HepG2 (cell line): ENCODE results near the gene CCDC33.

Experiments used
- FOXA1 ChIP-seq, 2 experiments: fragments of 450-650 bp in 1 of 2; sonication (generic) in 1 of 2; formaldehyde crosslinking in 1 of 2; IDR thresholded peaks; 2 replicates each; pipeline versions ENCODE4 v1.4.0 to v1.6.1; 2016 to 2020; ENCODE audit warnings: missing genetic modification reagents in 1 of 2
- FOXJ3 ChIP-seq: sonication (generic); formaldehyde crosslinking; IDR thresholded peaks from 2 replicates; pipeline ENCODE4 v1.4.0; 2020; ENCODE audit warnings: missing genetic modification reagents, mild to moderate bottlenecking, borderline replicate concordance
- HOXA7 ChIP-seq: sonication (generic); formaldehyde crosslinking; IDR thresholded peaks from 2 replicates; pipeline ENCODE4 v1.8.1; 2022; ENCODE audit warnings: mild to moderate bottlenecking, missing genetic modification reagents, moderate library complexity
- JUN ChIP-seq: sonication (generic); formaldehyde crosslinking; IDR thresholded peaks from 2 replicates; pipeline ENCODE4 v1.4.0; 2020; ENCODE audit warnings: mild to moderate bottlenecking, missing genetic modification reagents
- KDM5A ChIP-seq: fragments of 200-600 bp; sonication (generic); IDR thresholded peaks from 2 replicates; pipeline ENCODE4 v1.7.0; 2018; ENCODE audit warnings: antibody characterized with exemption, mild to moderate bottlenecking, low read length, borderline replicate concordance
- MXI1 ChIP-seq: IDR thresholded peaks from 3 replicates; pipeline ENCODE4 v1.6.1; 2012; ENCODE audit warnings: low read depth, low read length, inconsistent platforms, borderline replicate concordance
- POLR2A ChIP-seq, 2 experiments: IDR thresholded peaks; 2 replicates each; pipeline ENCODE4 v1.6.1; 2011; ENCODE audit warnings: low read depth in 2 of 2, low read length in 2 of 2, mild to moderate bottlenecking in 1 of 2, moderate library complexity in 1 of 2; ENCODE audit not compliant: insufficient read depth in 1 of 2
- POLR2AphosphoS2 ChIP-seq: IDR thresholded peaks from 2 replicates; pipeline ENCODE4 v1.6.1; 2011; ENCODE audit warnings: low read depth, low read length, improper control_type of control experiment
- SUZ12 ChIP-seq: fragments of 150-350 bp; IDR thresholded peaks from 2 replicates; pipeline ENCODE4 v1.6.1; 2014; ENCODE audit warnings: low read depth, low read length
- TAF1 ChIP-seq: sonication (generic); formaldehyde crosslinking; IDR thresholded peaks from 2 replicates; pipeline ENCODE4 v1.4.0; 2020; ENCODE audit warnings: missing genetic modification reagents
- TF ChIP-seq, protein P1 (sequence below), 2 experiments: sonication (generic) in 1 of 2; formaldehyde crosslinking in 1 of 2; IDR thresholded peaks; 2 replicates each; pipeline versions ENCODE4 v1.4.0 to v1.6.1; 2016 to 2020; ENCODE audit warnings: borderline replicate concordance in 1 of 2, low read depth in 1 of 2, mild to moderate bottlenecking in 1 of 2, missing genetic modification reagents in 1 of 2
- TF ChIP-seq, protein P2 (sequence below): sonication (generic); formaldehyde crosslinking; IDR thresholded peaks from 2 replicates; pipeline ENCODE4 v1.4.0; 2020; ENCODE audit warnings: missing genetic modification reagents
- TF ChIP-seq, protein P3 (sequence below): sonication (generic); formaldehyde crosslinking; IDR thresholded peaks from 2 replicates; pipeline ENCODE4 v1.5.0; 2020; ENCODE audit warnings: mild to moderate bottlenecking, missing genetic modification reagents, moderate library complexity

DNA sequence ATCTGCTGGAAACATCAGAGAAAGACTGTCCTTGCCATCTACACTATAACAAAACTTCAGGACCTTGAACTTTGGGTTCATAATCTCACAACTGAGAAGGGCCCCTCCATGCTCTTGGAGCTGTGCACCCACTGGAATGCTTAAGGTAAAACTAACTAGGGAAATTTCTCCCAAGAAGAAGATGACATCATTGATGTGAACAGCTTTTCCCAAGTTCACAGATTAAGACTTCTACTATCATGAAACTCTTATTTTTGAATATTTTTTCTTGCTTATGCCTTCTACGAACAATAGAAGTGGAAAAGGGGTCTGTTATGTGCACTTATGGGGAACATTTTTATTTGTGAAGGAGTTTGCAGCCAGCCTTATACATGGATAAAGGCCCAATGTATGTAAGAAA lies 126.4 kb downstream of the CCDC33 start:
- TF ChIP-seq POLR2AphosphoS2 (no peak), FOXJ3 (CRISPR knock-in tag) (no peak), HOXA7 (CRISPR knock-in tag) (no peak), FOXA1 (IDR thresholded peaks at IDR 0.05) (no peak), FOXA1 (CRISPR knock-in tag; IDR thresholded peaks at IDR 0.05) (no peak), MXI1 (no peak), KDM5A (no peak), TAF1 (CRISPR knock-in tag) (no peak), JUN (CRISPR knock-in tag) (no peak), SUZ12 (no peak), POLR2A (IDR thresholded peaks at IDR 0.05; ENCODE audit: insufficient read depth in 1 of 2, low read depth in 2 of 2, low read length in 2 of 2) (no peak)
- TF ChIP-seq, protein P1, sequence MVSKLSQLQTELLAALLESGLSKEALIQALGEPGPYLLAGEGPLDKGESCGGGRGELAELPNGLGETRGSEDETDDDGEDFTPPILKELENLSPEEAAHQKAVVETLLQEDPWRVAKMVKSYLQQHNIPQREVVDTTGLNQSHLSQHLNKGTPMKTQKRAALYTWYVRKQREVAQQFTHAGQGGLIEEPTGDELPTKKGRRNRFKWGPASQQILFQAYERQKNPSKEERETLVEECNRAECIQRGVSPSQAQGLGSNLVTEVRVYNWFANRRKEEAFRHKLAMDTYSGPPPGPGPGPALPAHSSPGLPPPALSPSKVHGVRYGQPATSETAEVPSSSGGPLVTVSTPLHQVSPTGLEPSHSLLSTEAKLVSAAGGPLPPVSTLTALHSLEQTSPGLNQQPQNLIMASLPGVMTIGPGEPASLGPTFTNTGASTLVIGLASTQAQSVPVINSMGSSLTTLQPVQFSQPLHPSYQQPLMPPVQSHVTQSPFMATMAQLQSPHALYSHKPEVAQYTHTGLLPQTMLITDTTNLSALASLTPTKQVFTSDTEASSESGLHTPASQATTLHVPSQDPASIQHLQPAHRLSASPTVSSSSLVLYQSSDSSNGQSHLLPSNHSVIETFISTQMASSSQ (IDR thresholded peaks at IDR 0.05; ENCODE audit: low read depth) = no peak
- TF ChIP-seq, protein P1 (CRISPR knock-in tag; IDR thresholded peaks at IDR 0.05; ENCODE audit: borderline replicate concordance) = no peak
- TF ChIP-seq, protein P2, sequence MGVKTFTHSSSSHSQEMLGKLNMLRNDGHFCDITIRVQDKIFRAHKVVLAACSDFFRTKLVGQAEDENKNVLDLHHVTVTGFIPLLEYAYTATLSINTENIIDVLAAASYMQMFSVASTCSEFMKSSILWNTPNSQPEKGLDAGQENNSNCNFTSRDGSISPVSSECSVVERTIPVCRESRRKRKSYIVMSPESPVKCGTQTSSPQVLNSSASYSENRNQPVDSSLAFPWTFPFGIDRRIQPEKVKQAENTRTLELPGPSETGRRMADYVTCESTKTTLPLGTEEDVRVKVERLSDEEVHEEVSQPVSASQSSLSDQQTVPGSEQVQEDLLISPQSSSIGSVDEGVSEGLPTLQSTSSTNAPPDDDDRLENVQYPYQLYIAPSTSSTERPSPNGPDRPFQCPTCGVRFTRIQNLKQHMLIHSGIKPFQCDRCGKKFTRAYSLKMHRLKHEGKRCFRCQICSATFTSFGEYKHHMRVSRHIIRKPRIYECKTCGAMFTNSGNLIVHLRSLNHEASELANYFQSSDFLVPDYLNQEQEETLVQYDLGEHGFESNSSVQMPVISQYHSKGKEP (CRISPR knock-in tag) = no peak
- TF ChIP-seq, protein P3, sequence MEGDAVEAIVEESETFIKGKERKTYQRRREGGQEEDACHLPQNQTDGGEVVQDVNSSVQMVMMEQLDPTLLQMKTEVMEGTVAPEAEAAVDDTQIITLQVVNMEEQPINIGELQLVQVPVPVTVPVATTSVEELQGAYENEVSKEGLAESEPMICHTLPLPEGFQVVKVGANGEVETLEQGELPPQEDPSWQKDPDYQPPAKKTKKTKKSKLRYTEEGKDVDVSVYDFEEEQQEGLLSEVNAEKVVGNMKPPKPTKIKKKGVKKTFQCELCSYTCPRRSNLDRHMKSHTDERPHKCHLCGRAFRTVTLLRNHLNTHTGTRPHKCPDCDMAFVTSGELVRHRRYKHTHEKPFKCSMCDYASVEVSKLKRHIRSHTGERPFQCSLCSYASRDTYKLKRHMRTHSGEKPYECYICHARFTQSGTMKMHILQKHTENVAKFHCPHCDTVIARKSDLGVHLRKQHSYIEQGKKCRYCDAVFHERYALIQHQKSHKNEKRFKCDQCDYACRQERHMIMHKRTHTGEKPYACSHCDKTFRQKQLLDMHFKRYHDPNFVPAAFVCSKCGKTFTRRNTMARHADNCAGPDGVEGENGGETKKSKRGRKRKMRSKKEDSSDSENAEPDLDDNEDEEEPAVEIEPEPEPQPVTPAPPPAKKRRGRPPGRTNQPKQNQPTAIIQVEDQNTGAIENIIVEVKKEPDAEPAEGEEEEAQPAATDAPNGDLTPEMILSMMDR (CRISPR knock-in tag) = no peak
